H9 (cell line): ENCODE data around the gene PLEKHA8. TPM values are rescaled to one million over a fixed set of nuclear protein-coding genes. Genes with fewer than 3 reads are reported as not detected.
A peak's percentile ranks its signal among the peaks of the same experiment; 100 is the strongest.

Source experiments
- DNase-seq: peaks from one replicate; pipeline ENCODE4 v3.0.0-alpha.2; 2017
- H2AFZ ChIP-seq: one replicate; pipeline ENCODE4 v1.6.1; 2013; ENCODE audit warnings: mild to moderate bottlenecking, low read length, control low read depth, moderate library complexity
- H2AK5ac ChIP-seq: 2 replicates; pipeline ENCODE4 v1.6.1; 2013; ENCODE audit warnings: low read length, control low read depth, mixed read lengths; ENCODE audit not compliant: insufficient read length
- H2BK120ac ChIP-seq: one replicate; pipeline ENCODE4 v1.6.1; 2013; ENCODE audit warnings: low read depth, mild to moderate bottlenecking, low read length, control low read depth, inconsistent platforms; ENCODE audit not compliant: poor library complexity, severe bottlenecking
- H2BK12ac ChIP-seq: 2 replicates; pipeline ENCODE4 v1.6.1; 2013; ENCODE audit warnings: low read length, control low read depth, mixed read lengths, low read depth; ENCODE audit not compliant: insufficient read length
- H2BK15ac ChIP-seq: 2 replicates; pipeline ENCODE4 v1.6.1; 2013; ENCODE audit warnings: low read depth, low read length, control low read depth
- H2BK20ac ChIP-seq: one replicate; pipeline ENCODE4 v1.6.1; 2013; ENCODE audit warnings: low read depth, mild to moderate bottlenecking, low read length, control low read depth, inconsistent platforms; ENCODE audit not compliant: poor library complexity, severe bottlenecking
- H2BK5ac ChIP-seq: 2 replicates; pipeline ENCODE4 v1.6.1; 2013; ENCODE audit warnings: low read length, control low read depth, mixed read lengths; ENCODE audit not compliant: insufficient read length
- H3K14ac ChIP-seq: 2 replicates; pipeline ENCODE4 v1.6.1; 2013; ENCODE audit warnings: low read length, control low read depth; ENCODE audit not compliant: insufficient read depth
- H3K18ac ChIP-seq: 2 replicates; pipeline ENCODE4 v1.6.1; 2013; ENCODE audit warnings: low read depth, mild to moderate bottlenecking, mixed read lengths, low read length, control low read depth; ENCODE audit not compliant: insufficient read length
- H3K23ac ChIP-seq: 2 replicates; pipeline ENCODE4 v1.6.1; 2013; ENCODE audit warnings: low read length, control low read depth, mixed read lengths, low read depth; ENCODE audit not compliant: insufficient read length
- H3K23me2 ChIP-seq: 2 replicates; pipeline ENCODE4 v1.6.1; 2013; ENCODE audit warnings: low read depth, mild to moderate bottlenecking, mixed read lengths, low read length, control low read depth; ENCODE audit not compliant: insufficient read length, poor library complexity, severe bottlenecking
- H3K27ac ChIP-seq: 2 replicates; pipeline ENCODE4 v1.5.1; 2013; ENCODE audit warnings: low read length, control low read depth, mixed read lengths, low read depth; ENCODE audit not compliant: insufficient read length
- H3K27me3 ChIP-seq: 2 replicates; pipeline ENCODE4 v1.6.1; 2013; ENCODE audit warnings: low read length, control low read depth, inconsistent platforms; ENCODE audit not compliant: insufficient read depth
- H3K4ac ChIP-seq: 2 replicates; pipeline ENCODE4 v1.6.1; 2013; ENCODE audit warnings: low read depth, mild to moderate bottlenecking, control low read depth, inconsistent platforms, low read length, moderate library complexity
- H3K4me1 ChIP-seq: 2 replicates; pipeline ENCODE4 v1.6.1; 2013; ENCODE audit warnings: low read length, control low read depth, inconsistent platforms; ENCODE audit not compliant: insufficient read depth
- H3K4me2 ChIP-seq: 2 replicates; pipeline ENCODE4 v1.6.1; 2013; ENCODE audit warnings: low read length, control low read depth, mixed read lengths; ENCODE audit not compliant: insufficient read length, insufficient read depth
- H3K56ac ChIP-seq: 2 replicates; pipeline ENCODE4 v1.6.1; 2013; ENCODE audit warnings: low read depth, mild to moderate bottlenecking, mixed read lengths, low read length, control low read depth; ENCODE audit not compliant: insufficient read length
- H3K79me1 ChIP-seq: 2 replicates; pipeline ENCODE4 v1.6.1; 2013; ENCODE audit warnings: low read depth, mild to moderate bottlenecking, moderate library complexity, low read length, control low read depth, inconsistent platforms; ENCODE audit not compliant: insufficient read depth, poor library complexity, severe bottlenecking
- H3K79me2 ChIP-seq: 2 replicates; pipeline ENCODE4 v1.6.1; 2013; ENCODE audit warnings: low read length, control low read depth, inconsistent platforms; ENCODE audit not compliant: insufficient read depth
- H3K9ac ChIP-seq: 2 replicates; pipeline ENCODE4 v1.6.1; 2013; ENCODE audit warnings: low read length, control low read depth, mixed read lengths; ENCODE audit not compliant: insufficient read length; ENCODE audit errors: extremely low read depth
- H3K9me3 ChIP-seq: one replicate; pipeline ENCODE4 v1.6.1; 2013; ENCODE audit warnings: low read depth, low read length, inconsistent platforms; ENCODE audit not compliant: control insufficient read depth
- H3T11ph ChIP-seq: one replicate; pipeline ENCODE4 v1.6.1; 2013; ENCODE audit warnings: mild to moderate bottlenecking, low read length, control low read depth, inconsistent platforms
- H4K20me1 ChIP-seq: one replicate; pipeline ENCODE4 v1.6.1; 2013; ENCODE audit not compliant: control insufficient read depth, insufficient read length, insufficient read depth
- H4K5ac ChIP-seq: 2 replicates; pipeline ENCODE4 v1.6.1; 2013; ENCODE audit warnings: low read depth, mild to moderate bottlenecking, mixed read lengths, low read length, control low read depth; ENCODE audit not compliant: insufficient read length
- H4K8ac ChIP-seq: replicated peaks from 2 replicates; pipeline ENCODE4 v1.6.1; 2013; ENCODE audit warnings: low read length, control low read depth, mixed read lengths, low read depth; ENCODE audit not compliant: insufficient read length
- H4K91ac ChIP-seq: 2 replicates; pipeline ENCODE4 v1.6.1; 2013; ENCODE audit warnings: low read depth, mild to moderate bottlenecking, moderate library complexity, mixed read lengths, low read length, control low read depth; ENCODE audit not compliant: insufficient read length
- H3K27ac Mint-ChIP-seq, 3 experiments: 2 replicates in 2 of 3; 3 replicates in 1 of 3; pipeline ENCODE4 v1.8.0; 2020 to 2021; ENCODE audit warnings: mixed read lengths in 3 of 3, mild to moderate bottlenecking in 1 of 3, moderate library complexity in 1 of 3
- H3K27me3 Mint-ChIP-seq: 2 replicates; pipeline ENCODE4 v1.8.0; 2021; ENCODE audit warnings: low read depth, mild to moderate bottlenecking, moderate library complexity, mixed read lengths
- H3K36me3 Mint-ChIP-seq, 3 experiments: 2 replicates in 2 of 3; 3 replicates in 1 of 3; pipeline ENCODE4 v1.8.0; 2020 to 2021; ENCODE audit warnings: low read depth in 3 of 3, mixed read lengths in 3 of 3; ENCODE audit not compliant: insufficient read depth in 1 of 3
- H3K4me1 Mint-ChIP-seq, 2 experiments: 2 replicates each; pipeline ENCODE4 v1.8.0; 2020; ENCODE audit warnings: mixed read lengths in 2 of 2
- H3K4me3 Mint-ChIP-seq, 2 experiments: 2 replicates in 1 of 2; 3 replicates in 1 of 2; pipeline ENCODE4 v1.8.0; 2020 to 2021; ENCODE audit warnings: mild to moderate bottlenecking in 2 of 2, mixed read lengths in 2 of 2, moderate library complexity in 1 of 2
- H3K9me3 Mint-ChIP-seq, 2 experiments: 2 replicates in 1 of 2; 3 replicates in 1 of 2; pipeline ENCODE4 v1.8.0; 2020; ENCODE audit warnings: mild to moderate bottlenecking in 2 of 2, mixed read lengths in 2 of 2, moderate library complexity in 1 of 2
- CTCF ChIP-seq: fragments of 200-600 bp; sonication (generic); conservative IDR thresholded peaks from 3 replicates; pipeline ENCODE4 v1.8.0; 2021; ENCODE audit warnings: antibody characterized with exemption, mild to moderate bottlenecking
- WGBS: extraction: QIAGEN DNeasy Blood & Tissue Kit; methylation state at CpG from one replicate; pipeline ENCODE4 v1.1.7; 2013; ENCODE audit warnings: missing lambda C conversion rate, low lambda C conversion rate, mixed read lengths; ENCODE audit not compliant: insufficient read length; ENCODE audit errors: extremely low coverage; 5-methylcytosine and 5-hydroxymethylcytosine counted together
- total RNA-seq: library from RNA; stranded (reverse); gene quantifications from 2 replicates; pipeline ENCODE4 v1.2.1, GENCODE V29; 2021

The PLEKHA8 gene
- total RNA-seq, 1 experiment from 2014 or later = 37.0 TPM

- Histone ChIP-seq H2BK12ac (no peak overlapping the region), H3K14ac (peak overlapping the region; percentile 96), H2BK120ac (no peak overlapping the region), H3K9me3 (no peaks in the 10 kb centered on the region), H3K56ac (no peak overlapping the region), H3T11ph (no peak overlapping the region), H3K9ac (peak overlapping the region; percentile 82), H3K27me3 (no peaks in the 10 kb centered on the region), H3K4me1 (peaks cover 5% of the 10 kb centered on the region; the same call in 1 of the 2 replicates), H3K79me1 (peaks cover 3% of the 10 kb centered on the region), H3K27ac (no peak overlapping the region), H3K79me2 (peaks cover 16% of the 10 kb centered on the region; the same call in 1 of the 2 replicates), H2AK5ac (no peak overlapping the region), H4K91ac (no peak overlapping the region), H4K20me1 (no peaks in the 10 kb centered on the region), H4K5ac (no peak overlapping the region), H2AFZ (no peak overlapping the region), H4K8ac (no peak overlapping the region), H3K23ac (no peak overlapping the region), H2BK5ac (no peak overlapping the region), H2BK15ac (no peak overlapping the region), H3K23me2 (peaks cover 8% of the 10 kb centered on the region), H3K4ac (no peak overlapping the region), H3K4me2 (peak overlapping the region; percentile 59), H3K18ac (peak overlapping the region; percentile 81), H2BK20ac (no peak overlapping the region)
- H3K4me1 Mint-ChIP-seq = peaks cover 16 to 17% of the 10 kb centered on the region in 2 experiments
- no CpG with 5 or more reads among the region's 75 CpGs for WGBS
- peaks cover 0 to 16% (median 0%) of the 10 kb centered on the region in 3 experiments for H3K36me3 Mint-ChIP-seq
- peak overlapping the region; percentile 91 for H3K4me3 Mint-ChIP-seq
- H3K9me3 Mint-ChIP-seq = peaks cover 10 to 12% of the 10 kb centered on the region in 2 experiments; a peak in 4 of 5 replicates
- DNase-seq = peak; percentile 68
- no peak for TF ChIP-seq CTCF
- H3K27ac Mint-ChIP-seq = peak overlapping the region in 2 of 3 experiments; percentile 60 to 98; a peak in 2 of 7 replicates
- peaks cover 6% of the 10 kb centered on the region; the same call in 1 of the 2 replicates for H3K27me3 Mint-ChIP-seq
Observed at GRCh38 chr7:29988424-29989256, 39.6 kb upstream of the PLEKHA8 start.
